ENCODE results near the gene E2F4.

The E2F4 gene

GRCh38 chr16:67191995-67192681 is at the start of gene E2F4:
Gene E2F4, plus strand, starts transcription at chr16:67192155. Its CDS starts 73 bp downstream, at chr16:67192228.
- peak; percentile 70 to 87 for DNase-seq (ENCODE audit: low read depth in 1 of 2, low spot score in 1 of 2)

- no peak for DNase-seq (ENCODE audit: low read depth in 1 of 2, low spot score in 1 of 2)
These were observed 49.6 kb upstream of the E2F4 start for GRCh38 chr16:67142342-67142741.

GRCh38 chr16:67144943-67145342 is 47.0 kb upstream of the E2F4 start:
- no peak for DNase-seq (ENCODE audit: low read depth in 1 of 2, low spot score in 1 of 2)

- DNase-seq (ENCODE audit: low read depth in 1 of 2, low spot score in 1 of 2): no peak
These were observed 46.2 kb upstream of the E2F4 start for GRCh38 chr16:67145746-67146145.

- no peak for DNase-seq (ENCODE audit: low read depth in 1 of 2, low spot score in 1 of 2)
These were observed 45.2 kb upstream of the E2F4 start for GRCh38 chr16:67146523-67147357.

- DNase-seq (ENCODE audit: low read depth in 1 of 2, low spot score in 1 of 2): no peak
These were observed 44.4 kb upstream of the E2F4 start for GRCh38 chr16:67147437-67148140.

- no peak for DNase-seq (ENCODE audit: low read depth in 1 of 2, low spot score in 1 of 2)
These were observed 43.7 kb upstream of the E2F4 start for GRCh38 chr16:67148221-67148620.

- DNase-seq (ENCODE audit: low read depth in 1 of 2, low spot score in 1 of 2): no peak
These were observed 43.2 kb upstream of the E2F4 start for GRCh38 chr16:67148656-67149275.

- DNase-seq (ENCODE audit: low read depth in 1 of 2, low spot score in 1 of 2): no peak
These were observed 42.5 kb upstream of the E2F4 start for GRCh38 chr16:67149276-67150046.

GRCh38 chr16:67150047-67150832 is 41.7 kb upstream of the E2F4 start:
- DNase-seq (ENCODE audit: low read depth in 1 of 2, low spot score in 1 of 2): no peak

GRCh38 chr16:67150833-67151396 is 41.0 kb upstream of the E2F4 start, which contains the start of gene B3GNT9:
Gene B3GNT9, minus strand, starts transcription at chr16:67150998. Its CDS starts 513 bp downstream, at chr16:67150485.
- DNase-seq (ENCODE audit: low read depth in 1 of 2, low spot score in 1 of 2): no peak

- DNase-seq (ENCODE audit: low read depth in 1 of 2, low spot score in 1 of 2): no peak
These were observed 40.4 kb upstream of the E2F4 start for GRCh38 chr16:67151431-67152097.

- DNase-seq (ENCODE audit: low read depth in 1 of 2, low spot score in 1 of 2): no peak
These were observed 37.2 kb upstream of the E2F4 start for GRCh38 chr16:67154578-67155294.

GRCh38 chr16:67155295-67156142 is 36.4 kb upstream of the E2F4 start:
- peak; percentile 54 to 67 for DNase-seq (ENCODE audit: low read depth in 1 of 2, low spot score in 1 of 2)

GRCh38 chr16:67156143-67156844 is 35.7 kb upstream of the E2F4 start:
- DNase-seq (ENCODE audit: low read depth in 1 of 2, low spot score in 1 of 2): no peak

- DNase-seq (ENCODE audit: low read depth in 1 of 2, low spot score in 1 of 2): no peak
These were observed 34.7 kb upstream of the E2F4 start for GRCh38 chr16:67157106-67157748.
